CD4-positive, alpha-beta T cell treated with Interleukin-1 beta for 1 hour (primary cell): Measurements from ENCODE around the gene CLASRP.

Experiments used
- DNase-seq, 2 donors: peaks; one replicate each; pipeline ENCODE4 v3.0.0-alpha.2; 2020 to 2022

CLASRP gene

DNA sequence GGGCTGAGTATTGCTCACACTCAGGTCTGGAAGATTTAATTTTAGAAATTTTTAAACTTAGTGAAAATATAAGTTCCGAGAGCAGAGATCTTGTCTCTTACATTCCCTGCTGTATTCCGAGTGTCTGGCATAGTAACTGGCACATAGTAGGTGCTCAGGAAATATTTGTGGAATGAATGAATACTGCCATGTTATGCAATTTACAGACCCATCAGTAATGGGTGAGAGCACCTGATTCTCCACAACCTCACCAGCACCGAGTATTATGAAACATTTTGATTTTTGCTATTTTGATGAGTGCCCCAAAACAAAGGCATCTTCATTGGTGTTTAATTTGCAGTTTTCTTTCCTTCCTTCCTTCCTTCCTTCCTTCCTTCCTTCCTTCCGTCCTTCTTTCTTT, 15.8 kb upstream of the CLASRP start:
- no peak for DNase-seq

DNA sequence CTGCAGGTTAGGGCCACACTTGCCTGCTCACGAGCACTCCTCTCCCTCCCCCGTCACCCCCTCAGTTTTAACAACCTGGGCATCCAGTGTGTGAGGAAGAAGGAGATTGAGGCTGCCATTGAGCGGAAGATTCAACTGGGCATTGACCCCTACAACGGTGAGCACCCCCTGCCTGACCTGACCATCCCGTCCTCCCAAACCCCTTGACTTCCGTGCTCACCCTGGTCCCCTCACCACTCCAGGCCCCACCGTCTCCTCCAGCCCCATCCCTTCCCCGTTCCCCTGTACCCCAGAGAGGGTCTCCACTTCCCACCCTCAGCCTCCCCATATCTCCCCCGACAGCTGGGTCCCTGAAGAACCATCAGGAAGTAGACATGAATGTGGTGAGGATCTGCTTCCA, 13.6 kb upstream of the CLASRP start:
- DNase-seq: no peak

DNA sequence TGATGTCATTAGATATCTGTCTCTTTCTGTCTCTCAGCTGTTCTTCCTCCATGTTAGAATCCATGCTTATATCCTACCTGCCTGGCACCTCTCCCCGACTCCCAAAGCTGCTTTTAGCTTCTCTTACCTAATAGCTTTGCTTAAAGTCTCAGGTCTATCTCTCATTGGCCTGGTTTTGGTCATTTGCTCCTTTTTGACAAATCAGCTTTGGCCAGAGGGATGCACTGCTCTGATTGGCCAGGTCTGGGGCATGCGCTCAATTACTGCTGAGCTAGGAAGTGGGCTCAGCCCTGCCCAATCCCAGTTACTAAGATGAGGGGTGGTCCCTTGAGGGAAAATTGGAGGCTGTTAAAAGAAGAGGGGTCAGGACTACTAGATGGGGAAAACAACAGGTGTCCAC, 11.5 kb upstream of the CLASRP start:
- no peak for DNase-seq

DNA sequence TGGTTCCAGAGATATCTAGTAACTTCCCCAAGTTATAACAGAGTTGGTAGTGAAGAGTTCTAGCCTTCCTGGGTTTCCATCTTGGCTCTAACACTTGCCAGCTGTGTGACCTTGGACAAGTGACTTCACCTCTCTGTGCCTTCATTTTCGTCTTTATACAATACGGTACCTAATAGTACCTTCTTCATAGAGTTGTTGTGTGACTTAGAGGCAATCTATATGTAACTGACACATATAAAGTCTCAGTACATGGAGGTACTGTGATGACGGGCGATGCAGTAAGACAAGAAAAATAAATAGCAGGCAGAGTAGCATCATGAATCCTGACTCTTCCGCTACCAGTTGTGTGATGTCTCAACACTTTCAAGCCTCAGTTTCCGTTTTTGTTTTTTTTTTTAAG, 8.0 kb upstream of the CLASRP start:
- no peak for DNase-seq

DNA sequence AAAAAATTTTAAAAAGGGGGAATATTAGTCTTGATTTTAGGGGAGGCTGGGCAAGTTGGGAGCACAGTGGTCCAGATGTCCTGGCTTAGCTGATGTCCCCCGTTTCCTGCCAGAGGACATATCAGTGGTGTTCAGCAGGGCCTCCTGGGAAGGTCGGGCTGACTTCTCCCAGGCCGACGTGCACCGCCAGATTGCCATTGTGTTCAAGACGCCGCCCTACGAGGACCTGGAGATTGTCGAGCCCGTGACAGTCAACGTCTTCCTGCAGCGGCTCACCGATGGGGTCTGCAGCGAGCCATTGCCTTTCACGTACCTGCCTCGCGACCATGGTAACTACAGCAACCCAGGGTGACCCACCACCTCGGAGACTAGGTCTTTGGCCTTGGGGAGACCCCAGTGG, 6.4 kb upstream of the CLASRP start:
- no peak for DNase-seq

DNA sequence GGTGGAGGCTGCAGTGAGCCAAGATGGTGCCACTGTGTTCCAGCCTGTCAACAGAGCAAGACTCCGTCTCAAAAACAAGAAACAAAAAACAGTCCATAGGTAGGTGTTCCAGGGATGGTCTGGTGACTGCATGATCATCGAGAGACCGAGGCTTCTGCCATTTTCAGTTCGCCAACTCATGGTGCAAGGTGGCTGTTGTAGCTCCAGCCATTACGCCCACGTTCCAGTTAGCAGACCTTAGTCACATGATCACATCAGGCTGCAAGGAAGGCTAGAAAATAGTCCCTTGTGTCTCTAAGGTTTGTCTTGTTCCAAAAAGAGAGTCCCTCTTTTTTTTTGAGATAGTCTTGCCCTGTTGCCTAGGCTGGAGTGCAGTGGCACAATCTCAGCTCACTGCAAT, 3.1 kb upstream of the CLASRP start:
- no peak for DNase-seq

DNA sequence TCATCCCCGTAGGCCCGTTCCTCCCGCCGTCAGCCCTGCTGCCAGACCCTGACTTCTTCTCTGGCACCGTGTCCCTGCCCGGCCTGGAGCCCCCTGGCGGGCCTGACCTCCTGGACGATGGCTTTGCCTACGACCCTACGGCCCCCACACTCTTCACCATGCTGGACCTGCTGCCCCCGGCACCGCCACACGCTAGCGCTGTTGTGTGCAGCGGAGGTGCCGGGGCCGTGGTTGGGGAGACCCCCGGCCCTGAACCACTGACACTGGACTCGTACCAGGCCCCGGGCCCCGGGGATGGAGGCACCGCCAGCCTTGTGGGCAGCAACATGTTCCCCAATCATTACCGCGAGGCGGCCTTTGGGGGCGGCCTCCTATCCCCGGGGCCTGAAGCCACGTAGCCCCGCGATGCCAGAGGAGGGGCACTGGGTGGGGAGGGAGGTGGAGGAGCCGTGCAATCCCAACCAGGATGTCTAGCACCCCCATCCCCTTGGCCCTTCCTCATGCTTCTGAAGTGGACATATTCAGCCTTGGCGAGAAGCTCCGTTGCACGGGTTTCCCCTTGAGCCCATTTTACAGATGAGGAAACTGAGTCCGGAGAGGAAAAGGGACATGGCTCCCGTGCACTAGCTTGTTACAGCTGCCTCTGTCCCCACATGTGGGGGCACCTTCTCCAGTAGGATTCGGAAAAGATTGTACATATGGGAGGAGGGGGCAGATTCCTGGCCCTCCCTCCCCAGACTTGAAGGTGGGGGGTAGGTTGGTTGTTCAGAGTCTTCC, 1.3 kb upstream of the CLASRP start:
- no peak for DNase-seq

DNA sequence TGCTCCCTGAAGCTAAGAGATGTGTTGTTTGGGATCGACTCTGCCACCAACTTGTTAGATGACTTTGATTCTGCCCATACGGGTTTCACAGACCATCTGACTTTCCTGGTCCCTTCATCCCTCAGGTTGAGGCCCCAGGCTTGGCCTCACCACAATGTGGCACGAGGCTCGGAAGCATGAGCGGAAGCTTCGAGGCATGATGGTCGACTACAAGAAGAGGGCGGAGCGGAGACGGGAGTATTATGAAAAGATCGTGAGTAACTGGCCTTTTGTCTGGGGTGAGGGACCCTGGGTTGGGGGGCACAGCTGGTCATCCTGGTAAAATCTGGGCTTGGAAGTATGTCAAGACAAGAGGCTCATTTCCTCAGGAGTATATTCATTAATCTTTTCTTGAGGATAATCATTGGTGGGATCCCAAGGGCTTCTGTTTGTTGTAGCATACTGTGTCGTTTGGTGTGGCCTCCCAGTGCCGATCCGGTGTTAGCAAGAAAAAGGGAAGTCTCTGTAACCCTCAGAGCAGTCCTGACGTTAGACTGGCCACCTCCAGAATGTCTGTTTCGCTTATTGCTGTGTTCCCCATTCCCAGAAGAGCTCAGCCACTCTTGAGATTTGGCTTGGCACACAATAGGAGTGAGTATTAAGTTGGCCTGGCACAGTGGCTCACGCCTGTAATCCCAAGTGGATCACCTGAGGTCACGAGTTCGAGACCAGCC, 1.4 kb downstream of the CLASRP start:
- peak in 1 of 2 donors; percentile 19 for DNase-seq

DNA sequence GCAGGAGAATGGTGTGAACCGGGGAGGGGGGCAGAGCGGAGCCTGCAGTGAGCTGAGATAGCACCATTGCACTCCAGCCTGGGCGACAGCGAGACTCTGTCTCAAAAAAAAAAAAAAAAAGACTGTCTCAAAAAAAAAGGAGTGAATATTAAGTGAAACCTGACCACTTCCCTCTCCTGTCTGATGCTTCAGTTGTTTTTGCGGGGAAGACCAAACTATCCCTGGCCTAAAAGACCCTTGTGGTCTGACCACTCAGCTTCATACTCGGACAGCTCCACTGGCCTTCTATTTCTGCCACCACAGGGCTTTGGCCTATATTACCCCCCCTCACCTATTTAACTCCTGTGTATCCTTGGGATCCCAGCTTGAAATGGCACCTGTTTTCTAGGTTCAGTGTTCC, 2.3 kb downstream of the CLASRP start:
- no peak for DNase-seq

DNA sequence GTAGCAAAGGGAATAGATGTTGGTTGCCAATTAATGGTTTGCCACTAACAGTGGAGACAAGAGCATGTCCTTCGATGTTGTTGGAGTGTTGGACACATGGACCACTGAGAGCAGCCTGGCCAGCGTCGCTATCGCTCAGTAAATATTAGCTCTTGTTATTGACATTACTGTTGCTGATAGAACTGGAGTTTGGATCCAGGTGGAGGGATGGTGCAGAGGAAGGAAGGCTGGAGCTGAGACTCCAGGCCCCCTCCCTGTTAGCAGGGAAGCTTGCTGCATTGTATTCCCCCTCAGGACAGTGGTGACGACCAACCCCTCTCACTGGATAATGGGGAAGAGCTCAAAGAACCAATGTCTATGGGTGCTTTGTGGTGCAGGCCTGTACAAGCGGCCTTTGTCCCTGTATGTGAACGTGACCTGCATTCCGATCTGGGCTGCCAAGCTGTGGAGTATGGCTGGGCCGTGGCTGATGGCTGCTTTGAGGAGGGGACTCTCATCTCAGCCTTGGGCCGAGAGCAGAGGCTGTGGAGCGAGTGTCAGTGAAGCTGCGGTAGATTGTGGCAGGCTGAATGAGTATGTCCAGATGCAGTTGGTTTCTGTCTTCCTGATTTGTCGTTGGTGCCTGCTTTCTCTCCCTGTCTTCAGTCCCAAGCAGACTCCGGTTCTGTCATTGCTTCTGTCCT, 7.0 kb downstream of the CLASRP start:
- no peak for DNase-seq

DNA sequence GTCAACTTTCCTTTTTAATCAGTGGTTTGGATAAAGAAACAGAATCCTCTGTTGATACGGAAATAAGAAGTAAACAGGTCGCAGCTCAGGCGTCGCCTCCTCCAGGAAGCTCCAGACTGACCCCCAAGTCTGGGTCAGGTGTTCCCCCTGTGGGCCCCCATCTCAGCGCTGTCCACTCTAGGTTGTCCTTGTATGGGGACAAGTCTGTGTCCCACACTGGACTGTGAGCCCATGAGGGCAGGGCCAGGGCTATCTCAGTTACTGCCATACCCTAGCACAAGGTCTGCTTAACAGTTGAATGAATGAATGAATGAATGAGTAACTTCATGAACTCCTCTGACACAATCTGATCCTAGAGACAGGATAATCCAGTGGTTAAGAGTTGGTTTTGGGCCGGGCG, 7.5 kb downstream of the CLASRP start:
- no peak for DNase-seq

DNA sequence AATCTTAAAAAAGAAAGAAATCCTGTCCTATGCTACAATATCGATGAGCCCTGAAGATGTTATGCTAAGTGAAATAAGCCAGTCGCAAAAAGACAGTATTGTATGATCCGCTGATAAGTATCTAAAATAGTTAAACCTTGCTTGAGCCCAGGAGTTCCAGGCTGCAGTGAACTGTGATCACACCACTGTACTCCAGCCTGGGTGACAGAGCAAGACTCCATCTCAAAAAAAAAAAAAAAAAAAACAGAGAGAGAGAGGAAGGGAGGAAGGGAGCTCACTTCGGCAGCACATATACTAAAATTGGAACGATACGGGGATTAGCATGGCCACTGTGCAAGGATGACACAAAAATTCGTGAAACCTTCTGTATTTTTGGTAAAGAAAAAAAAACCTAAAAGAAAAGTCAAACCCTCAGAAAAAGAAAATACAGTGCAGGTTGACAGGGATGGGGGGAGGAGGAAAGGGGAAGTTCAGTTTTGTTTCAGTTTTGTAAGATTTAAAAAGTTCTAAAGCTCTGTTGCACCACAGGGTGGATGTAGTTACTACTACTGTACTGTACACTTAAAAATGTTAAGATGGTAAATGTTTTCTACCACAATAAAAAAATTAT, 8.4 kb downstream of the CLASRP start:
- no peak for DNase-seq

DNA sequence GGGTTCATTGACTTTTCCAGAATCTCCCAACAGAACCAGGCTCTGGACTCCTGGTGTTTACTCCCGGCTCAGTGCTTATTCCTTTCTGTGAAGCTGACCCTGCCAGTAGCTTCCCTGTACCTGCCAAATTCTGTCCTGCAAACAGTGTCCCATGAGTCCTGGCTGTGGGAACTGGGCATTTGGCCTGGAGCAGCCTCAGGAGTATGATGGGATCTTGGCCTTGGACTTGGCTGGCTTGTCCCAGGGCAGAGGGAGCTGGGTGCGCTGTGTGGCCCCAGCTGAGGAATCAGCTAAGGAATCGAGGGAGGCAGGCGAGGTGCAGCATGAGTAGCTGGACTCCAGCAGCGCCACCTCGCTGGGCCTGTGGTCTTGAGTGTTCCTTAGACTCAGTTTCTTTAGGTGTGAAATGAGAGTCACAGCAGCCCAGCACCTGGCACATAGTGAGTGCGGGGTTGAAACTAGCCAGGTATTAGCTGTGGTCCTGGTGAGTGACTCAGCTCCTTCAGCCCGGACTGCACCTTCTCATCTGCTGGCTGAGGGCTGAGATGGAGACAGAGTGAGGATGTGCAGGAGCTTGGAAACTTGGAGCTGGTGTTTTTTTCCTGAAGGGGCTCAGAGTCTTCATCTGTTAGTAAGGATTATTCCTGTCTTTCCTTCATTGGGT, 10.4 kb downstream of the CLASRP start:
- no peak for DNase-seq

DNA sequence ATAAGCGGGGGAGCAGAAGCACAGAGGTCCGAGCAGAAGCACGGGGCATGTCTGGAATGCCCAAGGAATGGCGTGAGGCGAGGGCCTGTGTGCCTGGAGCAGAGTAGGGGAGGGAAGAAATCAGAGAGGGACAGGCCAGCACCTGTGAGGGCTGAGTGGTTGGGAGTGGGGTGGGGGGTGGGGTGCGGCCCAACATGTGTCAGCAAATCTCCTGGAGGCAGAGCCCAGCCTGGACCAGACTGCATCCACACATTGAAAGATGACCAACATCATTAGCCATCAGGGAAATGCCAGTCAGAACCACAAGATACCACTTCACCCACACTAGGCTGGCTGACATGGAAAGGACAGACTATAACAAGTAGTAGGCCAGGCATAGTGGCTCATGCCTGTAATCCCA, 11.2 kb downstream of the CLASRP start:
- no peak for DNase-seq

DNA sequence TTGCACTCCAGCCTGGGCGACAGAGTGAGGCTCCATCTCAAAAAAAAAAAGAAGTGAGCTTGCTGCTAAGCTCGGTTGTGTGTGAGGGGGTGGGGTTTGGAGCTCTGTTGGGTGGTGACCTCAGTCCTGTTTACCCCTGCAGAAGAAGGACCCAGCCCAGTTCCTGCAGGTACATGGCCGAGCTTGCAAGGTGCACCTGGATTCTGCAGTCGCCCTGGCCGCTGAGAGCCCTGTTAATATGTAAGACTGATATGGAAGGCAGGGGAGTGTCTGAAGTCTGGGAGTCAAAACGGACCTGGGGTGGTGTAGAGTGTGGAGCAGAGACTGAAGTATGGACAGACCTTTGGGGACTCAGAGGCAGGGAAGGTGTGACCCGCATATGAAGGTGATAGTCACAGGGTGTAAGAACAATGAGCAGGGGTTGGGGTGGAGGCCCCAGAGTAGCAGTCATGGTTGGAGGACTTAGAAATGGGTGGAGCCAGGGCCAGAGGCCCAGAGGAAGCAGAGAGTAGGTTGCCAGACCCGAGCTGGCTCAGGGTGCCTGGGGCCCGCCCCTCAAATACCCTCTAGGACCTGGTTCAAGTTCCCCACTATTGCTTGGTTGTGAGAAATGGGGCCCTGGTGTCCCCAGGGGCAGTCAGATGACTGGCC, 13.2 kb downstream of the CLASRP start:
- DNase-seq: peak in 1 of 2 donors; percentile 64

DNA sequence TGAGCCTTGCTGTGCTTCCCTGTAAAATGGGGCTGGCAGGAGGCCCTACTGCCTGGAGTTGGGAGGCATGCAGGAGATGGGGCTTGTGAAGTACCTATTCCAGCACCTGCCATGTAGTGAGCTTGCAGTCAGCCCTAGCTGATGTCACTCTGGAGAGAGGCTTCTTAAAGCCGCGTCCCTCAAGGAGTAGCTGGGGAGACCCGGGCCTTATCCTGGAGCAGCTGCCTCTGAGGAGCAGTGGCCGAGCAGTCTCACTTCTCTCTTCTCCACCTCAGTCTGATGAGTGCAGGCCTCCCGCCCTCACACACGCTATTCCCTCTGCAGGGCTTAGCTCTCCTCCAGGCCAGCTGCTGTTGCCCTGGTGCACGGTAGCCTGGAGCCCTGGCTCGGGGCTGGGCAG, 18.0 kb downstream of the CLASRP start:
- DNase-seq: no peak

DNA sequence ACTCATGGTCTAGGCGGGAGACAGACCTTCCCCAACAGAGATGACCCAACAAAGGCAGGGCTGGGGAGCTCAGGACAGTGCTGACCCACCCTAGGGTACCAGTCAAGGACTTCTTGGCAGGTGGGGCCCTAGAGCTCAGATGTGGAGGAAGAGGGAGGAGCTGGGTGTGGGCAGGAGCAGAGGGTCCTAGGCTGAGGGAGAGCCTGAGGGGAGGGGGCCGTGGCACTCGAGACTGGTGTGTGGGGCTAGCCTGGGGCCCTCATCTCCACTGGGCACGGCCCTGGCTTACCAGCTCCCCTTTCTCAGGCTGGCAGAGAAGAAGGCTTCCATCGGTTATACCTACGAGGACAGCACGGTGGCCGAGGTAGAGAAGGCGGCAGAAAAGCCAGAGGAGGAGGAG, 18.6 kb downstream of the CLASRP start:
- DNase-seq: no peak

DNA sequence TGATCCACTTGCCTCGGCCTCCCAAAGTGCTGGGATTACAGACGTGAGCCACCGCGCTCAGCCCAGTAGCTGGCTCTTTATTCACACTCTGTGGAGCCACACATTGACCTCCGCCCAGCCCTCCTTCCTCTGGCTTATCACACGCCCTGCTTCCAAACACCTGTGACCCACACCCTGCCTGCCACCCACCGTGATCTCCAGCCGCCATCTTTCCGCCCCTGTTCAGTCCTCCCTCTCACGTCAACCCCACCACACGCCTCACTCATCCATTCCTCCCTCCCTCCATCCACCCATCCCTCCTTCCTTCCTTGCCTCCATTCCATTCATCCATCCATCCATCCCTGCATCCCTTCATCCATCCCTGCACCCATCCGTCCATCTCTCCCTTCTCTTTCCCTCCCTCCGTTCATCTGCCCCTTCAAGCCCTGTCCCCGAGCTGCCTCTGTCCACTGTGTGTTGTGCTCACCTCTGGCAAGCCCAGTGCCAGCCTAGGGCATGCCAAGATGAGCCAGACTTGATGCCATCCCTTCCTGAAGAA, 19.8 kb downstream of the CLASRP start:
- no peak for DNase-seq

DNA sequence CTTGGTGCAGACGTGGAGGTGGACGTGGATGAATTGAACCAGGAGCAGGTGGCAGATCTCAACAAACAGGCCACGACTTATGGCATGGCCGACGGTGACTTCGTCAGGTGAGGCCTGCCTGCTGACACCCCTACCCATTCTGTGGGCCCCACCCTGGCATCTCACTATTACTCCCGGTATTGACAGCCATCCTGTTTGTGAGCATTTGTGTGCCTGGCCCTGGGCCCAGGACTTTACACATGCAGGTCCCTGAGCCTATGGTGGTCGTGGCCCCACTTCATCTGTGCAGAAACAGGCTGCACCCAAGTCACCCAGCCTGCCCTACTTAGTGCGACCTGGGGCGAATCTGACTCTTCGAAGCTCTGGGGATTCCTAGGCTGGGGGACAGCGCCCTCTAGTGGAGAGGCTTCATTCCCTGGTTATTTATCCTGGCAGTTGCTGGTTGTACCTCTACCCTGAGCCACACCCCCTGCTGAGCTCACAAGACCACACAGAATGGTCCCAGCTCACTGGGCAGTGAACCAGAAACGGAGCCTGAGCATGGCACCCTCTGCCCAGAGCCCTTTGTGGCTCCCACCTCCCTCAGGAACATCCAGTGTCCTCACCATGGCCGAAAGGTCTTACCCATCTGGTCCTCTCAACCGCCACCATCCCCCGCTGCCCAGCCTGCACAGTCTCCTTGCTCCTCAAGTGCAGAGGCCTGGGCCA, 20.6 kb downstream of the CLASRP start:
- DNase-seq: peak; percentile 80 to 87

DNA sequence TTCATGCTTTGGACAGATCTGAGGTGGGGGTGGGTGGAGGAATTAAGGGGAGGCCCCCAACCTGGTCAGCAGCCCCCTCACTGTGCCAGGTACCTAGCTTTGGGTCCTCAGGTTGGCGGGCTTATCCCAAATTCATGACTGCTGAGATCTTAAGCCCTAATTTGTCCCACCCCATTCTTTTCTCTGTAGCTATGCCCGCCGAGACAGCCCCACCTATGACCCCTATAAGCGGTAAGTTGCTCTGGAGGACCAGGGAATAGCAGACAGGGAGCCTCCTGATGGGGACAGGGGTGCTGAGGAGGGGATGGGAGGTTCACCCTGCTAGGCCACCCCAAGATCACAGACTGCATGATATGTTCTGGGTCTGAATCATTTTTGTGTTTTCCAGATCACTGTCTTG, 23.1 kb downstream of the CLASRP start:
- DNase-seq: no peak
